Measurements from ENCODE around the gene SYNE1. TPM values are rescaled to one million over a fixed set of nuclear protein-coding genes. Genes with fewer than 3 reads are reported as not detected.

SYNE1 gene
- total RNA-seq, 1 donor from 2014 or later = 258 TPM

DNA sequence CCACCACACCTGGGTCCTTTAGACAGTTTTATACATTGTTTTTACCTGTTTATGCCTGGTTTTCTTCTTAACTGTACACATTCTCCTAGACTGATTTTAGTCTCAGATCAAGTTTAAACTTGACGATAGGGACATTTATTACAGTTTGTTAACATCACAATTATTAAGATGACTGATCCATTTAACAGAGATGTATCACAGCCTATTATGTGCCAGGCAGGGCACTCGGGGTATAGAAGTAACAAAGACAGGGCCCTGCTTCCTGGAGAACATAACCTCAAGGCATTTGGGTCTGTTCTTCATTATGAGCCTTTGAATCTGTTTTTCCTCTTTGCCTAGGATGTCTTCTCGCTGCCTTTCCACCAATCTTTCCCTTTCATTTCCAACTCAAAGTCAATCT is 449.2 kb downstream of the SYNE1 start:
- DNase-seq (ENCODE audit: low read depth) = no peak

DNA sequence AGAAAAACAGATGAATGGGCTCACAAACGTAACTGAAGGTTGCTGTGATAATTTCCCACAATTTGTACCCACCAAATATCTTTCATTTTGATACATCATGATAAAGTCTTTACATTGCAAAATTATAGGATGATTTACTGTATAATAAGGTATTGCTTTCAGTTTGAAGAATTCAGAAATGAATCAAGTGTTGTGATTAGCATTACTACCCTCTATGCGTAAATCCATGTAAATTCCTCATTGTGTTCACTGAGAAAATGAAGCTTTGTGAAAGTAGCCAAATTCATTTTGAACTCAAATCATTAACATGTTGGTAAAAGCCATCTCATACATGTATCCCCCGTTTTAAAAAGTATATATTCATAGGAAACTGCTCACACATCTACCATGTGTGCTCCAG is 450.3 kb downstream of the SYNE1 start:
- no peak for DNase-seq (ENCODE audit: low read depth)

DNA sequence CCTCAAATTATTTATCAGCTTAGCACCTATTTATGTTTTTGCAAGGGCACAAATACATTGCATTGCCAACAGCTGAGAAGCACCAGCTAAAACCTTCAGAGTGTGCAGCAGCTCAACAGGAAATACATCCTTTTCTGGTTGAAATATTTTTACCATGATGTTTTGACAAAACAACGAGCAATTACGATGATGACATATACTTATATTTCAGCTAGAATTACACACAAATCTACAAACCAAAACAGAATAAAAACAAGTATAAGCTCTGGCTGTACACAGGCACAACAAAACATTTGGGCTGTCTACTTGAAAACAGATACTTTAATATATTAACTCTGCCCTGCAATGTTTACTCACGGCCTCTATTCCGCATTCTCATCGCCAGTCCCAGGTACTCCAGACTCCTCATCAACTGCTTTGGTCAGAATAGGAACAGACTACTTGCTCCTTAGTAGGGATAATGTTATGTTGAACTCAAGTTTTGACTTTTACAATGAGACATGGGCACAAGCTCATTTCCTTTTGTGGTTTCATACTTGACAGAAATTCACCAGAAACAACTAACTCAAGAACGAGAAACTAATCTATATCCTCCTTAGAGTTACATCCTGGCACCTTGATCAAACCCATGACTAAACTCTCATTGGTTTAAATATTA is 452.1 kb downstream of the SYNE1 start:
- no peak for DNase-seq (ENCODE audit: low read depth)

DNA sequence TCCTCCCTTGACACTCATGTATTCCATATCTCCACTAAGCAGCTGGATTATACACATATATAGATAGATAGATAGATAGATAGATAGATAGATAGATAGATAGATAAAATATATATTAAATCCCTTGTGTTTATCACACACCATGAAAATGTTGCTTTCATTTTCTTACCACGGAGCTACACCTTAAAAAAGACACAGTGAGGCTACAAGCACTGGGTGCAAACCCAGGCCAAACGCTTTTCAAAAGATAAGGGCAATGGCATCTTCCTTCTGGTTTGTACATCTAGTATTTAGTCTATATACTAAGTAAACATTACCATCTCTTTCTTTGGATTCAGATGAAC is 452.6 kb downstream of the SYNE1 start:
- no peak for DNase-seq (ENCODE audit: low read depth)

- no peak for DNase-seq (ENCODE audit: low read depth)
These were observed 456.6 kb downstream of the SYNE1 start for GRCh38 chr6:152180601-152181000.

DNA sequence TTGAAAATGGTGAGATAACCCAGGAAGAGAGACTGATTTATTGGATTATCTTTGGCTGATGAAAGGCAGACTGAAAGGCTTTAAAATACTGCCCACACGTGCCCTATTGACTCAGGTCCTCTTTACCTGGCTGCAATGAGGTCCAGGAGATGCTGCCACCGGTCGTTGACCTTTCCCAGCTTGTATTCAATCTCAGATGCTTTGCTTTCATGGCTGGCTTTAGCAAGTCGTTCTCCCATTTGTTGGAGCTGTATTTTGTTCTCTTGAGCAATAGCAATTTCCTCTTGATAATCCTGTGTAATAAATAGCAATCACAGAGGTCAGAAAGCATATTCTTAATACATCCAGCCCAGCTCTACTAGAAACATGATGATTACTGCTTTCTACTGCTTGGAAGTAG is 460.9 kb downstream of the SYNE1 start:
- no peak for DNase-seq (ENCODE audit: low read depth)

- no peak for DNase-seq (ENCODE audit: low read depth)
These were observed 463.2 kb downstream of the SYNE1 start for GRCh38 chr6:152173957-152174356.

- peak; percentile 57 for DNase-seq (ENCODE audit: low read depth)
These were observed 463.8 kb downstream of the SYNE1 start for GRCh38 chr6:152173321-152173720.

DNA sequence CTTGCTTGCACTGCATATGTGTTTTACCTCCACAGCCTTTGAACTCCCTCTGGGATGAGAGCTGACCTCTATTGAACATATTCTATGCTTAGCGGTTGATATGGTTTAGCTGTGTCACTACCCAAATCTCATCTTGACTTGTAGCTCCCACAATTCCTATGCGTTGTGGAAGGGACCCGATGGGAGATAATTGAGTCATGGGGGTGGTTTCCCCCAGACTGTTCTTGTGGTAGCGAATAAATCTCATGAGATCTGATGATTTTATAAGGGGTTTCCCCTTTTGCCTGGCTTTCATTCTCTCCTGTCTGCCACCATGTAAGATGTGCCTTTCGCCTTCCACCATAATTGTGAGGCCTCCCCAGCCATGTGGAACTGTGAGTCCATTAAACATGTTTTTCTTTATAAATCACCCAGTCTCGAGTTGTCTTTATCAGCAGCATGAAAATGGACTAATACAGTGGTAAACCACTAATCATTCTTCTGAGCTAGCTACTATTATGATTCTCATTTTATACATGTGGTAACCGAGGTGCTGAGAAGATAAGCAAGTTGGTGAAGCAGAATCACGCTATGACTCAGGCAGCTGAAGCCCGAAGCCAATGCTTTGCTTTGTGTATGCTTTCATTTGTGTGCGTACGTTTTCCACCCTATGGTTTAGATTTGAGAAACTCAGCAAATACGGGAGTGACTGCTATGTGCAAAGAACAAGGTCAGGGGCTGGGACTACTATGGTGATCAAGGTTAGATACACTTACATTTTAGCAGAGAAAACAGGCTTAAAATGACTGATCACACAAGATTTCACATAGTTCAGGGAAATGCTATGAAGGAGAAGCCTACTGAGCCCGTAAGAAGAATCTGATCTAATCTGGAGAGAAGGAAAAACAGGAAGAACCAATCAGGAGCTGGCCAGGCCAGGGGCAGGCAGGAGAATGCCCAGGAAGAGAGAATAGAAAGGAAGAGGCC is 466.2 kb downstream of the SYNE1 start:
- DNase-seq (ENCODE audit: low read depth) = no peak

- DNase-seq (ENCODE audit: low read depth) = no peak
These were observed 466.9 kb downstream of the SYNE1 start for GRCh38 chr6:152170313-152170701.

GRCh38 chr6:152167641-152168603 is 469.2 kb downstream of the SYNE1 start:
- DNase-seq (ENCODE audit: low read depth) = peak; percentile 84

- DNase-seq (ENCODE audit: low read depth) = no peak
These were observed 470.3 kb downstream of the SYNE1 start for GRCh38 chr6:152166897-152167296.

- DNase-seq (ENCODE audit: low read depth) = no peak
These were observed 470.7 kb downstream of the SYNE1 start for GRCh38 chr6:152166497-152166896.

GRCh38 chr6:152164957-152165356 is 472.2 kb downstream of the SYNE1 start:
- no peak for DNase-seq (ENCODE audit: low read depth)

DNA sequence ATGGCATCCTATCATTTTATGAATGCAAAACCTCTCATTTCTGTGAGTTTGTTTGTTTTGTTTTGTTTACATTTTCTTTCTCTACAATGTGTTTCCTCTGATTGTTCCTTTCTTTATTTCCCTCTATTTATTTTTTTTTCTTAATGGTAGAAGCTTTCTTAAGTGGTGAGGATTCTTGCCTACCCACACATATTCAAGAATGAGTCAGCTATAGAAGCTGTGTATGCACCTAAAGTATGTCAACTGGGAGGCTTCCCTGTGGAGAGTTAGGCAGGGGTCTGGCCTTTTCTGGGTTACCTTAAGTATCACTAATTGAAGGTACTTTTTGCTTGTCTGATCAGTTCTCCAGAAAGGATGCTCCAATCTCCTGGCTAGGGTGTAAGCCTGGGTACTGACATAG is 475.7 kb downstream of the SYNE1 start:
- no peak for DNase-seq (ENCODE audit: low read depth)

DNA sequence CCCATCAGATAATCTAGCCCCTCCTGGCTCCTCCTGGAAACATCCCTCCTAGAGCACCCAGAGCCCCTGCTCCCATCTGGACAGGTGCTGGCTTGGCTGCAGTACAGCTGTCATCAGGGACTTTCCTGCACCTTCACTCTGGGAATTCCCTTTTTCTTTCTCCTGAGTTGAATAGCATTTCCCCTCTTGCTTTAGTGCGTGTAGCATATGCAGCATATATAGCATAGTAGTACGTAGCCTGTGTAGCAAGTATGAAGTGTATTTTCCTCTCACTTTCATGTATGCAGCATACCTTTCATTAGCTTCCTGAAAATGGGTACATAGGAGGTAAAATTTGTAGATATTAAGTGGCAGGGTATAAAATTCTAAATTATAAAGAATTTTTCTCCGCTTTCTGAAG is 476.8 kb downstream of the SYNE1 start:
- no peak for DNase-seq (ENCODE audit: low read depth)

DNA sequence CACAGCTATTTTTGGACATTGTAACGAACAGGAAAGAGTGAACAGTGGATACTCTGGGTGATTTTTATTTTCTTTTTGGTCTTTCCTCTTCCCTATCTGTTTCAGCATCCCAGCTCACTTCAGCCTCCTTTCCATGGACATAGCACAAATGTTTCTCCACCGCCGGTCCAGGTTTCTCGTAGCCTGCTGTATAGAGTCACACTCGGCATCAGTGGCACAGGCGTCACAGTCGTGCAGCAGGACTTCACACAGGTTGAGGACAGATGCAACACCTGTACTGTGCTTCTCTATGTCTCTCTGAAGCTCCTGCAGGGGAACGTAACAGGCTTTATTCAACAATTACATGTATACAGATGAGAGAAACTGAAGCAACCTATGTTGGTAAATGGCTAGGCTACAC is 481.4 kb downstream of the SYNE1 start:
- no peak for DNase-seq (ENCODE audit: low read depth)

GRCh38 chr6:152154559-152155356 is 482.4 kb downstream of the SYNE1 start:
- DNase-seq (ENCODE audit: low read depth) = peak; percentile 83

DNA sequence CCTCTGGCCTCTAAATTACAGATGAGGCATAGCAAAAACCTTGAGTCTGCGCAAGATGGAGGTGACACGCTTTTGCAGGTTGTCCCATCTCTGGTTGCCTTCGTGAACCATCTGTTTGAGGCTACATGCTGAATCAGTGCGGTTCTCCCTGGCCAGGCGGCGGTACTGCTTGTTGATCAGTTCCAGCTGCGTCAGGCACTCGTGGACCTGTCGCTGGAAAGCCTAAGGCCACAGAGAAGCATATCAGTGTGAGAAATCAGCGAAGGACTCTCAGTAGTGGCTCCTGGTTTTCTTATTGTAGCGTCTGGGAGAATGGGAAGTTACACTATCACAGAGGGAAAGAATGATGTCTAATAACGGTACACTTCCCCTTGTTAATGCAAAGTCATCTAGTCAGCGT is 485.2 kb downstream of the SYNE1 start:
- no peak for DNase-seq (ENCODE audit: low read depth)

DNA sequence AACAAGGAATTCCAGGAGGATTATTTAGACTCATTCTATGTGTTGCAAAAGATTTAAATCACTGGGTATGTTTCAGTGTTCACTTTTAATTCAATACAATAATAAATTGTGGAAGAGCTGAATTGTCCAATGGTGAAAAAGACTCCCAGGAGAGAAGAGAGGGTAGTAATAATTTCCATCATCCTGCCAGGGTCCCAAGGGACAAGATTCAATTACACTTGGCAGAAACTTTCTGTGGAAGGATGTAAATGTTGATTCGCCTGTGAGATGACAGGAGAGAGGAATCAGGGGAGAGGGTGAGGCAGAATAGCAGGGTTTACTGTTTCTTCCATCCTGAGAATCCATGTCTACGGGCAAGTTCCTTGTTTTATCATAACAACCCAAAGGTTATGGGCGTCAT is 487.0 kb downstream of the SYNE1 start:
- no peak for DNase-seq (ENCODE audit: low read depth)

- no peak for DNase-seq (ENCODE audit: low read depth)
These were observed 488.8 kb downstream of the SYNE1 start for GRCh38 chr6:152148412-152148811.
